Caco-2 (cell line): ENCODE data around the gene DSCAML1. TPM values are rescaled to one million over a fixed set of nuclear protein-coding genes. Genes with fewer than 3 reads are reported as not detected.

Experiments used
- BruUV-seq: library from RNA; stranded (reverse); fragments of 400-500 nt; replicated peaks from 2 replicates; lab custom pipeline; 2021; lab: Mats Ljungman, UMichigan
- CTCF ChIA-PET: fragments of 300-600 bp; sonication (Branson Sonifier 250); formaldehyde crosslinking; loops from one replicate; lab custom pipeline; 2022; ENCODE audit warnings: antibody characterized with exemption; lab: Charles Lee
- POLR2A ChIA-PET: fragments of 300-600 bp; sonication (Branson Sonifier 250); formaldehyde crosslinking; loops from one replicate; lab custom pipeline; 2022; ENCODE audit warnings: antibody characterized with exemption; lab: Charles Lee
- DNase-seq, 2 experiments: peaks; one replicate each; pipeline versions ENCODE4 v3.0.0 to v3.0.0-alpha.2; 2020 to 2022
- H3K27me3 ChIP-seq: replicated peaks from 2 replicates; pipeline ENCODE4 v1.6.0; 2011; ENCODE audit warnings: low read length; ENCODE audit not compliant: control insufficient read depth, insufficient read depth
- H3K36me3 ChIP-seq: 2 replicates; pipeline ENCODE4 v1.5.1; 2011; ENCODE audit warnings: low read length; ENCODE audit not compliant: control insufficient read depth, insufficient read depth
- H3K4me1 ChIP-seq: fragments of 250-450 bp; sonication (Bioruptor Pico); 2 replicates; pipeline ENCODE4 v1.5.1; 2020; ENCODE audit warnings: mild to moderate bottlenecking
- H3K4me3 ChIP-seq: 2 replicates; pipeline ENCODE4 v1.5.1; 2011; ENCODE audit warnings: low read depth, mild to moderate bottlenecking, control low read depth, low read length
- H3K9me3 ChIP-seq: fragments of 250-450 bp; sonication (Bioruptor Pico); 2 replicates; pipeline ENCODE4 v1.5.1; 2020; ENCODE audit warnings: mild to moderate bottlenecking, moderate library complexity
- H3K27ac Mint-ChIP-seq: one replicate; pipeline ENCODE4 v1.8.0; 2022; ENCODE audit warnings: mixed read lengths; ENCODE audit not compliant: unreplicated experiment
- H3K27me3 Mint-ChIP-seq: one replicate; pipeline ENCODE4 v1.8.0; 2022; ENCODE audit warnings: mixed read lengths; ENCODE audit not compliant: insufficient read depth, unreplicated experiment
- H3K36me3 Mint-ChIP-seq: one replicate; pipeline ENCODE4 v1.8.0; 2022; ENCODE audit warnings: mild to moderate bottlenecking, mixed read lengths; ENCODE audit not compliant: insufficient read depth, unreplicated experiment
- H3K4me1 Mint-ChIP-seq: one replicate; pipeline ENCODE4 v1.8.0; 2022; ENCODE audit warnings: low read depth, mixed read lengths; ENCODE audit not compliant: unreplicated experiment
- H3K4me3 Mint-ChIP-seq: one replicate; pipeline ENCODE4 v1.8.0; 2022; ENCODE audit warnings: mild to moderate bottlenecking, moderate library complexity, mixed read lengths; ENCODE audit not compliant: unreplicated experiment
- H3K9me3 Mint-ChIP-seq: one replicate; pipeline ENCODE4 v1.8.0; 2022; ENCODE audit warnings: mixed read lengths; ENCODE audit not compliant: unreplicated experiment
- intact Hi-C: fragments of 100-400 bp; cut with micrococcal nuclease; formaldehyde crosslinking; loops from one replicate; pipeline ENCODE4 v1.10.0; 2022; ENCODE audit not compliant: unreplicated experiment
- total RNA-seq: library from RNA; stranded (reverse); gene quantifications from 2 replicates; pipeline ENCODE4 v1.2.3, GENCODE V29; 2022
- TF ChIP-seq, protein P1 (sequence below), 2 experiments: fragments of 200-600 bp in 1 of 2; IDR thresholded peaks; 1 replicate in 1 of 2; 2 replicates in 1 of 2; pipeline versions ENCODE4 v1.5.1 to v1.8.0; 2011 to 2022; ENCODE audit warnings: antibody characterized with exemption in 1 of 2, control low read depth in 1 of 2, inconsistent platforms in 1 of 2, low read depth in 1 of 2, low read length in 1 of 2, mild to moderate bottlenecking in 1 of 2, moderate library complexity in 1 of 2; ENCODE audit not compliant: insufficient read depth in 1 of 2, severe bottlenecking in 1 of 2, unreplicated experiment in 1 of 2

Gene DSCAML1
- total RNA-seq, 1 experiment from 2014 or later = not detected

DNA sequence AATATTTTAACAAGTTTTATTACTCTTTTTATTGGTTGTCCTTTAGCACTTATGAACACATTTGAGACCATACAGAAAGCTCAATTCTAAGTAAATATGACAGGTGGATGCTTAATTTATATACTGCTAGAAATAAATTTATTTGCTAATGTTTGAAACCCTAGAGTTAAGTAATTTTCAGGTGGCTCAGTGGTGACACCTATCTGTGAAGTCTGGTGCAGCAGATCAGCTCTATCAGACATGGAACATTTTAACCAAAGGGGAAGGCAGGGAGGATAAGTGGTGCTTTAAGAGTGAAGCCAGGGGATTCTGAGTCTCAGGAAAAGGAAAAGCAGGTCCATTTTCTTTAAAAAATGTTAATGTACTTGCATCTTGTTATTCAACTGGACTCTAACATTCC lies 175.8 kb downstream of the DSCAML1 start:
- no peaks in the 10 kb centered on the region for H3K36me3 ChIP-seq
- BruUV-seq = no TSS peak
- H3K4me3 ChIP-seq = no peak overlapping the region
- peaks cover 13% of the 10 kb centered on the region for H3K9me3 ChIP-seq
- POLR2A ChIA-PET = no interaction called here
- H3K9me3 Mint-ChIP-seq = peaks cover 10% of the 10 kb centered on the region
- CTCF ChIA-PET = interaction anchor here (0.7 to 5.4 kb wide), 6 partner anchors 10 to 195 kb away, joined by 3 to 30 read pairs (median 4); no protein-coding TSS in a partner anchor
- intact Hi-C loops = no loop called here
- peak in 1 of 2 experiments; percentile 25 for DNase-seq
- H3K27me3 Mint-ChIP-seq = peaks cover 8% of the 10 kb centered on the region
- H3K4me1 ChIP-seq = no peaks in the 10 kb centered on the region
- H3K36me3 Mint-ChIP-seq = no peaks in the 10 kb centered on the region
- no peak overlapping the region for H3K4me3 Mint-ChIP-seq
- H3K27ac Mint-ChIP-seq = no peak overlapping the region
- TF ChIP-seq, protein P1, sequence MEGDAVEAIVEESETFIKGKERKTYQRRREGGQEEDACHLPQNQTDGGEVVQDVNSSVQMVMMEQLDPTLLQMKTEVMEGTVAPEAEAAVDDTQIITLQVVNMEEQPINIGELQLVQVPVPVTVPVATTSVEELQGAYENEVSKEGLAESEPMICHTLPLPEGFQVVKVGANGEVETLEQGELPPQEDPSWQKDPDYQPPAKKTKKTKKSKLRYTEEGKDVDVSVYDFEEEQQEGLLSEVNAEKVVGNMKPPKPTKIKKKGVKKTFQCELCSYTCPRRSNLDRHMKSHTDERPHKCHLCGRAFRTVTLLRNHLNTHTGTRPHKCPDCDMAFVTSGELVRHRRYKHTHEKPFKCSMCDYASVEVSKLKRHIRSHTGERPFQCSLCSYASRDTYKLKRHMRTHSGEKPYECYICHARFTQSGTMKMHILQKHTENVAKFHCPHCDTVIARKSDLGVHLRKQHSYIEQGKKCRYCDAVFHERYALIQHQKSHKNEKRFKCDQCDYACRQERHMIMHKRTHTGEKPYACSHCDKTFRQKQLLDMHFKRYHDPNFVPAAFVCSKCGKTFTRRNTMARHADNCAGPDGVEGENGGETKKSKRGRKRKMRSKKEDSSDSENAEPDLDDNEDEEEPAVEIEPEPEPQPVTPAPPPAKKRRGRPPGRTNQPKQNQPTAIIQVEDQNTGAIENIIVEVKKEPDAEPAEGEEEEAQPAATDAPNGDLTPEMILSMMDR (IDR thresholded peaks at IDR 0.05; ENCODE audit: insufficient read depth in 1 of 2, low read depth in 1 of 2, low read length in 1 of 2, severe bottlenecking in 1 of 2, unreplicated experiment in 1 of 2) = peak; percentile 47 to 57
- H3K27me3 ChIP-seq = 0 out of 2 replicates have a peak, but pooled peaks cover 2% of the 10 kb centered on the region
- peaks cover 8% of the 10 kb centered on the region for H3K4me1 Mint-ChIP-seq

DNA sequence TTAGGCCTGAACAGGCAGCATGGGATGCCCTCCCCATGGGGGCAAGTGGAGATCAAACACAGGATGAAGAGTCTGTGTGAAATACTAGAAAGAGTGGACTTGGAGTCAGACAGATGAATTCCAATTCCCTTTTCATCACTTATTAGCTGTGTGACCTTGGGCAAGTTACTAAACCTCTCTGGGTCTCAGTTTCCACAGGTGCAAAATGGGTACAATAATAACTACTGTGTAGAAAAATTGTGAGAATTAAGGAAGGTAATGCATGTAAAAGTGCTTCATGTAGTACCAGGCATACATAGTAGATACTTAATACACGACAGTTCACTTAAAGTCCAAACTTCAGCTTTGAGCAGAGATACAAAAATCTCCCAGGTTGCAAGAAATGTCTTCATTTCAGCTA lies 176.4 kb downstream of the DSCAML1 start:
- peaks cover 13% of the 10 kb centered on the region for H3K9me3 ChIP-seq
- TF ChIP-seq, protein P1 (IDR thresholded peaks at IDR 0.05; ENCODE audit: insufficient read depth in 1 of 2, low read depth in 1 of 2, low read length in 1 of 2, severe bottlenecking in 1 of 2, unreplicated experiment in 1 of 2) = no peak
- DNase-seq = no peak
- BruUV-seq = no TSS peak
- ChIA-PET CTCF (interaction anchor here (1.1 to 5.4 kb wide), 4 partner anchors 12 to 194 kb away, joined by 3 to 30 read pairs (median 6); no protein-coding TSS in a partner anchor), POLR2A (no interaction called here)
- 0 out of 2 replicates have a peak, but pooled peaks cover 2% of the 10 kb centered on the region for H3K27me3 ChIP-seq
- Mint-ChIP-seq H3K27me3 (peaks cover 8% of the 10 kb centered on the region), H3K4me3 (no peak overlapping the region), H3K36me3 (no peaks in the 10 kb centered on the region), H3K9me3 (peaks cover 10% of the 10 kb centered on the region), H3K27ac (no peak overlapping the region), H3K4me1 (peaks cover 8% of the 10 kb centered on the region)
- no peaks in the 10 kb centered on the region for H3K4me1 ChIP-seq
- H3K4me3 ChIP-seq = no peak overlapping the region
- H3K36me3 ChIP-seq = no peaks in the 10 kb centered on the region
- intact Hi-C loops = no loop called here

GRCh38 chr11:117620086-117620485 lies 176.9 kb downstream of the DSCAML1 start:
- Histone ChIP-seq H3K27me3 (peaks cover 2% of the 10 kb centered on the region; the same call in 1 of the 2 replicates), H3K9me3 (peaks cover 13% of the 10 kb centered on the region), H3K4me3 (no peak overlapping the region), H3K36me3 (no peaks in the 10 kb centered on the region), H3K4me1 (no peaks in the 10 kb centered on the region)
- no TSS peak for BruUV-seq
- no peak for DNase-seq
- CTCF ChIA-PET = interaction anchor here (1.4 to 5.4 kb wide), 3 partner anchors 73 to 194 kb away, joined by 3 to 30 read pairs (median 7); no protein-coding TSS in a partner anchor
- no peaks in the 10 kb centered on the region for H3K36me3 Mint-ChIP-seq
- no peak overlapping the region for H3K27ac Mint-ChIP-seq
- POLR2A ChIA-PET = no interaction called here
- H3K27me3 Mint-ChIP-seq = peaks cover 8% of the 10 kb centered on the region
- TF ChIP-seq, protein P1 (IDR thresholded peaks at IDR 0.05; ENCODE audit: insufficient read depth in 1 of 2, low read depth in 1 of 2, low read length in 1 of 2, severe bottlenecking in 1 of 2, unreplicated experiment in 1 of 2) = no peak
- intact Hi-C loops = no loop called here
- no peak overlapping the region for H3K4me3 Mint-ChIP-seq
- peaks cover 10% of the 10 kb centered on the region for H3K9me3 Mint-ChIP-seq
- H3K4me1 Mint-ChIP-seq = peaks cover 8% of the 10 kb centered on the region
